K562 (cell line): ENCODE measurements around the gene DHDH. TPM values are rescaled to one million over a fixed set of nuclear protein-coding genes. Genes with fewer than 3 reads are reported as not detected.

Source experiments
- CEBPG ChIP-seq, 3 experiments: fragments of 200-800 bp in 1 of 3; sonication (Bioruptor generic) in 1 of 3; sonication (generic) in 1 of 3; formaldehyde crosslinking in 1 of 3; IDR thresholded peaks in 2 of 3; conservative IDR thresholded peaks in 1 of 3; 2 replicates each; pipeline versions ENCODE4 v1.6.1 to v1.8.0; 2016 to 2022; ENCODE audit warnings: missing compliant biosample characterization in 2 of 3, missing genetic modification characterization in 2 of 3, mild to moderate bottlenecking in 1 of 3, missing genetic modification reagents in 1 of 3
- CREBBP ChIP-seq: IDR thresholded peaks from one replicate; pipeline ENCODE4 v1.6.1; 2012; ENCODE audit warnings: low read depth, mild to moderate bottlenecking, control low read depth, inconsistent platforms, low read length
- CTBP1 ChIP-seq: fragments of 450-650 bp; IDR thresholded peaks from 2 replicates; pipeline ENCODE4 v1.6.1; 2016; ENCODE audit warnings: borderline replicate concordance
- E2F3 ChIP-seq: fragments of 250-450 bp; sonication (Bioruptor Pico); IDR thresholded peaks from 2 replicates; pipeline ENCODE4 v1.4.0; 2020; ENCODE audit warnings: mild to moderate bottlenecking
- FOXJ3 ChIP-seq: sonication (generic); formaldehyde crosslinking; IDR thresholded peaks from 2 replicates; pipeline ENCODE4 v1.4.0; 2020; ENCODE audit warnings: mild to moderate bottlenecking, missing genetic modification reagents
- GABPB1 ChIP-seq: sonication (generic); formaldehyde crosslinking; IDR thresholded peaks from 2 replicates; pipeline ENCODE4 v1.8.0; 2022; ENCODE audit warnings: mild to moderate bottlenecking, missing genetic modification reagents
- GTF2A2 ChIP-seq: IDR thresholded peaks from 2 replicates; pipeline ENCODE4 v1.6.1; 2016; ENCODE audit warnings: mild to moderate bottlenecking, missing genetic modification characterization, missing compliant biosample characterization
- HDGF ChIP-seq: fragments of 450-650 bp; IDR thresholded peaks from 2 replicates; pipeline ENCODE4 v1.6.1; 2016
- NCOA6 ChIP-seq: fragments of 450-650 bp; IDR thresholded peaks from 2 replicates; pipeline ENCODE4 v1.6.1; 2017; ENCODE audit warnings: mild to moderate bottlenecking
- PCBP2 ChIP-seq: fragments of 200-400 bp; formaldehyde crosslinking; IDR thresholded peaks from 2 replicates; pipeline ENCODE4 v1.6.1; 2018; ENCODE audit warnings: low read length, low read depth, mild to moderate bottlenecking, moderate library complexity; ENCODE audit not compliant: poor library complexity, severe bottlenecking
- PHF20 ChIP-seq: fragments of 450-650 bp; IDR thresholded peaks from 2 replicates; pipeline ENCODE4 v1.6.1; 2018; ENCODE audit not compliant: partially characterized antibody
- PYGO2 ChIP-seq: fragments of 450-650 bp; IDR thresholded peaks from 2 replicates; pipeline ENCODE4 v1.6.1; 2016; ENCODE audit warnings: mild to moderate bottlenecking, missing genetic modification characterization, moderate library complexity, missing compliant biosample characterization
- SMARCE1 ChIP-seq: fragments of 450-650 bp; IDR thresholded peaks from 2 replicates; pipeline ENCODE4 v1.7.1; 2016; ENCODE audit warnings: mild to moderate bottlenecking
- TCF3 ChIP-seq: sonication (generic); formaldehyde crosslinking; IDR thresholded peaks from 2 replicates; pipeline ENCODE4 v1.4.0; 2020; ENCODE audit warnings: mild to moderate bottlenecking, missing genetic modification reagents
- ZNF282 ChIP-seq: sonication (generic); formaldehyde crosslinking; IDR thresholded peaks from 2 replicates; pipeline ENCODE4 v1.8.1; 2023; ENCODE audit warnings: missing genetic modification reagents
- ZNF584 ChIP-seq: fragments of 200-800 bp; sonication (Bioruptor generic); IDR thresholded peaks from 2 replicates; pipeline ENCODE4 v1.6.1; 2016; ENCODE audit warnings: low read depth, mild to moderate bottlenecking, missing genetic modification characterization, missing compliant biosample characterization
- ZNF644 ChIP-seq: fragments of 200-800 bp; sonication (Bioruptor generic); IDR thresholded peaks from 2 replicates; pipeline ENCODE4 v1.6.1; 2016; ENCODE audit warnings: low read depth, missing genetic modification characterization, missing compliant biosample characterization
- polyA plus RNA-seq, 8 experiments: library from polyadenylated mRNA; depleted of rRNA in 4 of 8; stranded (reverse) in 5 of 8; unstranded in 3 of 8; fragments of >200 nt; fragmentation: Nextera tagmentation in 2 of 8; fragmentation: Illumina TruSeq in 1 of 8; extraction: Ambion mirVana in 2 of 8; extraction: Trizol in 1 of 8; gene quantifications; 2 replicates each; pipeline versions ENCODE4 v1.2.1 to v1.2.3, GENCODE V29; 2011 to 2014; ENCODE audit warnings: inconsistent platforms in 1 of 8, missing spikeins in 1 of 8
- total RNA-seq, 7 experiments: library from RNA; depleted of rRNA in 6 of 7; stranded (reverse); fragments of >200 nt in 6 of 7; fragmentation: Illumina TruSeq in 2 of 7; extraction: Trizol in 2 of 7; gene quantifications; 2 replicates each; pipeline versions ENCODE4 v1.2.1 to v1.2.3, GENCODE V29; 2011 to 2021; ENCODE audit warnings: low replicate concordance in 1 of 7
- TF ChIP-seq, protein P1 (sequence below): sonication (generic); formaldehyde crosslinking; IDR thresholded peaks from 2 replicates; pipeline ENCODE4 v1.8.1; 2023; ENCODE audit warnings: missing genetic modification reagents, mild to moderate bottlenecking, borderline replicate concordance
- TF ChIP-seq, protein P2 (sequence below): conservative IDR thresholded peaks from 2 replicates; pipeline ENCODE4 v1.6.1; 2011; ENCODE audit warnings: low read depth, mild to moderate bottlenecking, low read length; ENCODE audit not compliant: control insufficient read depth
- TF ChIP-seq, protein P3 (sequence below), 2 experiments: fragments of 450-650 bp; IDR thresholded peaks; 2 replicates each; pipeline ENCODE4 v1.6.1; 2016

DHDH gene
- total and polyA plus RNA-seq, 9 of the 15 experiments (the other 6 are each of a cell fraction or from before 2014, with no cell fraction given) = 0.37 to 1.9 (median 0.87) TPM

DNA sequence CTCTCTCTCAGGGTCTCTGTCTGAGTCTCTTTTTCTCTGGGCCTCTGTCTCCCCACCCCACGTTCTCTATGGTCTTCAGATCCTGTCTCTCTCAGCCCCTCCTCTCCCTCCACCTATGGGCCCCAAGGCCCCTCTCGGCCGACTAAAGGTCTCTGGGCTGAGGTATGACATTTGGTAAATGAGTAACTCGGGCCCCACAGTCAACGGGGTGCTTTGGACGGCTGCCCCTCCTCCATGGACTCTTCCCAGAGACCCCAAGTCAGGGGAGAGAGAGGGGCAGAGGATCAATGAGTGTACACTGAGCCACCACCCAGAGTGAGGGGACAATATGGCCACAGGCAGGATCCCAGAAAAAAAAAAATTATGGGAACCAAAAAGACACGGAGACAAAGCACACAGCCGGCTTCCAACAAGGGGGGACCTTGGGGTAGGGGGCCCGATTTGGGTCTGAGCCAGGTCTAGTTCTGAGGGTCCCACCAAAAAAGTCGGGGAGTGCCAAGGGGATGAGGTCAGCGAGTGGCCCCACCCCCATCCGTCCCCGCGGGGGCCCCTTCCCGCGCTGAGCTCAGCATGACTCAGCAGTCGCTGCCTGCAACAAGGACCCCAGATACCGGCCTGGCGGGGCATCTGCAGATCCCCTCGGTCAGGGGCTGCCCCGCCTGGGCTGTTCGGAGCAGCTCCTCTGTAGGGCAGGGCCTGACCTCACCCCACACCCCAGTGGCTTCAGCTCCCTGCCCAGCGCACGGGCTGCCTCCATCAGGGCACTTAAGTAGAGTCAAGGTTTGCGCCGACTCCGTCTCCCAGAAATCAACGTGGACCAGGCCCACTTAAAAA, 30.1 kb downstream of the DHDH start (continued):
- TF ChIP-seq, protein P1, sequence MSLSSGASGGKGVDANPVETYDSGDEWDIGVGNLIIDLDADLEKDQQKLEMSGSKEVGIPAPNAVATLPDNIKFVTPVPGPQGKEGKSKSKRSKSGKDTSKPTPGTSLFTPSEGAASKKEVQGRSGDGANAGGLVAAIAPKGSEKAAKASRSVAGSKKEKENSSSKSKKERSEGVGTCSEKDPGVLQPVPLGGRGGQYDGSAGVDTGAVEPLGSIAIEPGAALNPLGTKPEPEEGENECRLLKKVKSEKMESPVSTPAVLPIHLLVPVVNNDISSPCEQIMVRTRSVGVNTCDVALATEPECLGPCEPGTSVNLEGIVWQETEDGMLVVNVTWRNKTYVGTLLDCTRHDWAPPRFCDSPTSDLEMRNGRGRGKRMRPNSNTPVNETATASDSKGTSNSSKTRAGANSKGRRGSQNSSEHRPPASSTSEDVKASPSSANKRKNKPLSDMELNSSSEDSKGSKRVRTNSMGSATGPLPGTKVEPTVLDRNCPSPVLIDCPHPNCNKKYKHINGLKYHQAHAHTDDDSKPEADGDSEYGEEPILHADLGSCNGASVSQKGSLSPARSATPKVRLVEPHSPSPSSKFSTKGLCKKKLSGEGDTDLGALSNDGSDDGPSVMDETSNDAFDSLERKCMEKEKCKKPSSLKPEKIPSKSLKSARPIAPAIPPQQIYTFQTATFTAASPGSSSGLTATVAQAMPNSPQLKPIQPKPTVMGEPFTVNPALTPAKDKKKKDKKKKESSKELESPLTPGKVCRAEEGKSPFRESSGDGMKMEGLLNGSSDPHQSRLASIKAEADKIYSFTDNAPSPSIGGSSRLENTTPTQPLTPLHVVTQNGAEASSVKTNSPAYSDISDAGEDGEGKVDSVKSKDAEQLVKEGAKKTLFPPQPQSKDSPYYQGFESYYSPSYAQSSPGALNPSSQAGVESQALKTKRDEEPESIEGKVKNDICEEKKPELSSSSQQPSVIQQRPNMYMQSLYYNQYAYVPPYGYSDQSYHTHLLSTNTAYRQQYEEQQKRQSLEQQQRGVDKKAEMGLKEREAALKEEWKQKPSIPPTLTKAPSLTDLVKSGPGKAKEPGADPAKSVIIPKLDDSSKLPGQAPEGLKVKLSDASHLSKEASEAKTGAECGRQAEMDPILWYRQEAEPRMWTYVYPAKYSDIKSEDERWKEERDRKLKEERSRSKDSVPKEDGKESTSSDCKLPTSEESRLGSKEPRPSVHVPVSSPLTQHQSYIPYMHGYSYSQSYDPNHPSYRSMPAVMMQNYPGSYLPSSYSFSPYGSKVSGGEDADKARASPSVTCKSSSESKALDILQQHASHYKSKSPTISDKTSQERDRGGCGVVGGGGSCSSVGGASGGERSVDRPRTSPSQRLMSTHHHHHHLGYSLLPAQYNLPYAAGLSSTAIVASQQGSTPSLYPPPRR (CRISPR knock-in tag) = no peak
- TF ChIP-seq GABPB1 (CRISPR knock-in tag) = peak; percentile 61; the same call in 1 of the 2 replicates
- peak; percentile 69; the same call in 1 of the 2 replicates for TF ChIP-seq CTBP1
- TF ChIP-seq, protein P2, sequence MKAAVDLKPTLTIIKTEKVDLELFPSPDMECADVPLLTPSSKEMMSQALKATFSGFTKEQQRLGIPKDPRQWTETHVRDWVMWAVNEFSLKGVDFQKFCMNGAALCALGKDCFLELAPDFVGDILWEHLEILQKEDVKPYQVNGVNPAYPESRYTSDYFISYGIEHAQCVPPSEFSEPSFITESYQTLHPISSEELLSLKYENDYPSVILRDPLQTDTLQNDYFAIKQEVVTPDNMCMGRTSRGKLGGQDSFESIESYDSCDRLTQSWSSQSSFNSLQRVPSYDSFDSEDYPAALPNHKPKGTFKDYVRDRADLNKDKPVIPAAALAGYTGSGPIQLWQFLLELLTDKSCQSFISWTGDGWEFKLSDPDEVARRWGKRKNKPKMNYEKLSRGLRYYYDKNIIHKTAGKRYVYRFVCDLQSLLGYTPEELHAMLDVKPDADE = peak; percentile 72
- TF ChIP-seq NCOA6 = no peak
- TF ChIP-seq PHF20 = no peak
- TF ChIP-seq PYGO2 (tag) = peak; percentile 68; the same call in 1 of the 2 replicates
- TF ChIP-seq E2F3 (CRISPR knock-in tag) = peak; percentile 88
- TF ChIP-seq TCF3 (CRISPR knock-in tag) = peak; percentile 33; the same call in 1 of the 2 replicates
- TF ChIP-seq PCBP2 = no peak
- no peak for TF ChIP-seq HDGF
- TF ChIP-seq CEBPG (CRISPR knock-in tag; IDR thresholded peaks at IDR 0.05) = no peak; the same call in 1 of the 2 replicates
- no peak for TF ChIP-seq CEBPG (tag; conservative IDR thresholded peaks at IDR 0.05 in 1 of 2, IDR thresholded peaks at IDR 0.05 in 1 of 2)
- peak; percentile 85 for TF ChIP-seq ZNF644 (tag)
- TF ChIP-seq ZNF584 (CRISPR knock-in tag) = peak; percentile 22; the same call in 1 of the 2 replicates
- 0 out of 2 replicates have a peak, but pooled peaks have one; percentile 42 for TF ChIP-seq GTF2A2
- TF ChIP-seq SMARCE1 = peak; percentile 96
- TF ChIP-seq CREBBP = no peak
- no peak for TF ChIP-seq ZNF282 (CRISPR knock-in tag)
- TF ChIP-seq, protein P3, sequence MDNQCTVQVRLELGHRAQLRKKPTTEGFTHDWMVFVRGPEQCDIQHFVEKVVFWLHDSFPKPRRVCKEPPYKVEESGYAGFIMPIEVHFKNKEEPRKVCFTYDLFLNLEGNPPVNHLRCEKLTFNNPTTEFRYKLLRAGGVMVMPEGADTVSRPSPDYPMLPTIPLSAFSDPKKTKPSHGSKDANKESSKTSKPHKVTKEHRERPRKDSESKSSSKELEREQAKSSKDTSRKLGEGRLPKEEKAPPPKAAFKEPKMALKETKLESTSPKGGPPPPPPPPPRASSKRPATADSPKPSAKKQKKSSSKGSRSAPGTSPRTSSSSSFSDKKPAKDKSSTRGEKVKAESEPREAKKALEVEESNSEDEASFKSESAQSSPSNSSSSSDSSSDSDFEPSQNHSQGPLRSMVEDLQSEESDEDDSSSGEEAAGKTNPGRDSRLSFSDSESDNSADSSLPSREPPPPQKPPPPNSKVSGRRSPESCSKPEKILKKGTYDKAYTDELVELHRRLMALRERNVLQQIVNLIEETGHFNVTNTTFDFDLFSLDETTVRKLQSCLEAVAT (IDR thresholded peaks at IDR 0.05) = peak; percentile 25 to 79; a peak in 2 of 4 replicates
- no peak for TF ChIP-seq FOXJ3
